HepG2 (cell line): ENCODE measurements around the gene HEPHL1. TPM values are rescaled to one million over a fixed set of nuclear protein-coding genes. Genes with fewer than 3 reads are reported as not detected.
A peak's percentile ranks its signal among the peaks of the same experiment; 100 is the strongest.

Source experiments
- DPF2 ChIP-seq: sonication (generic); formaldehyde crosslinking; IDR thresholded peaks from 2 replicates; pipeline ENCODE4 v1.4.0; 2020; ENCODE audit warnings: mild to moderate bottlenecking, low read depth, missing genetic modification reagents, borderline replicate concordance
- MED8 ChIP-seq: sonication (generic); formaldehyde crosslinking; IDR thresholded peaks from 2 replicates; pipeline ENCODE4 v1.8.1; 2023; ENCODE audit warnings: mild to moderate bottlenecking, missing genetic modification reagents; ENCODE audit not compliant: insufficient replicate concordance
- MZF1 ChIP-seq: sonication (generic); formaldehyde crosslinking; IDR thresholded peaks from 2 replicates; pipeline ENCODE4 v1.8.1; 2023; ENCODE audit warnings: mild to moderate bottlenecking, missing genetic modification reagents, borderline replicate concordance
- SIX4 ChIP-seq: sonication (generic); formaldehyde crosslinking; IDR thresholded peaks from 2 replicates; pipeline ENCODE4 v1.4.0; 2020; ENCODE audit warnings: missing genetic modification reagents
- ZNF431 ChIP-seq: sonication (generic); formaldehyde crosslinking; IDR thresholded peaks from 2 replicates; pipeline ENCODE4 v1.9.0; 2022; ENCODE audit warnings: missing genetic modification reagents, low read depth, mild to moderate bottlenecking, borderline replicate concordance
- ZNF468 ChIP-seq: sonication (generic); formaldehyde crosslinking; IDR thresholded peaks from 2 replicates; pipeline ENCODE4 v1.8.0; 2022; ENCODE audit warnings: mild to moderate bottlenecking, moderate library complexity, missing genetic modification reagents
- ZNF574 ChIP-seq: sonication (generic); formaldehyde crosslinking; IDR thresholded peaks from 2 replicates; pipeline ENCODE4 v1.4.0; 2020; ENCODE audit warnings: missing genetic modification reagents
- ZNF609 ChIP-seq: sonication (generic); formaldehyde crosslinking; IDR thresholded peaks from 2 replicates; pipeline ENCODE4 v1.4.0; 2020; ENCODE audit warnings: mild to moderate bottlenecking, missing genetic modification reagents, borderline replicate concordance
- ZNF839 ChIP-seq: sonication (generic); formaldehyde crosslinking; IDR thresholded peaks from 2 replicates; pipeline ENCODE4 v1.4.0; 2020; ENCODE audit warnings: missing genetic modification reagents, mild to moderate bottlenecking, borderline replicate concordance
- polyA plus RNA-seq, 8 experiments: library from polyadenylated mRNA; depleted of rRNA in 3 of 8; stranded (reverse) in 7 of 8; unstranded in 1 of 8; fragments of >200 nt; fragmentation: Illumina TruSeq in 4 of 8; extraction: Trizol in 4 of 8; gene quantifications; 2 replicates each; pipeline versions ENCODE4 v1.2.1 to v1.2.3, GENCODE V29; 2011 to 2016; ENCODE audit warnings: low read depth in 4 of 8, missing spikeins in 1 of 8, mixed read lengths in 1 of 8; ENCODE audit not compliant: insufficient read depth in 1 of 8
- total RNA-seq, 5 experiments: library from RNA; depleted of rRNA; stranded (reverse); fragments of >200 nt; fragmentation: Illumina TruSeq; extraction: Trizol; gene quantifications; 2 replicates each; pipeline ENCODE4 v1.2.3, GENCODE V29; 2016; ENCODE audit warnings: low read depth in 1 of 5
- TF ChIP-seq, protein P1 (sequence below): sonication (generic); formaldehyde crosslinking; IDR thresholded peaks from 2 replicates; pipeline ENCODE4 v1.4.0; 2020; ENCODE audit warnings: mild to moderate bottlenecking, missing genetic modification reagents
- TF ChIP-seq, protein P2 (sequence below): IDR thresholded peaks from 2 replicates; pipeline ENCODE4 v1.6.1; 2018; ENCODE audit warnings: missing genetic modification reagents, mild to moderate bottlenecking, missing compliant biosample characterization

Gene HEPHL1
- total and polyA plus RNA-seq, 2 of the 13 experiments (the other 11 are each of a cell fraction or from before 2014, with no cell fraction given): 0.04 to 0.05 TPM

GRCh38 chr11:94128746-94129511 lies 107.8 kb downstream of the HEPHL1 start, which contains the start of gene PANX1 (continued):
- no peak for TF ChIP-seq ZNF839
- TF ChIP-seq ZNF609 (CRISPR knock-in tag): no peak
- no peak for TF ChIP-seq SIX4 (CRISPR knock-in tag)
- TF ChIP-seq MZF1 (CRISPR knock-in tag): no peak
- TF ChIP-seq DPF2 (CRISPR knock-in tag): no peak
- TF ChIP-seq, protein P1, sequence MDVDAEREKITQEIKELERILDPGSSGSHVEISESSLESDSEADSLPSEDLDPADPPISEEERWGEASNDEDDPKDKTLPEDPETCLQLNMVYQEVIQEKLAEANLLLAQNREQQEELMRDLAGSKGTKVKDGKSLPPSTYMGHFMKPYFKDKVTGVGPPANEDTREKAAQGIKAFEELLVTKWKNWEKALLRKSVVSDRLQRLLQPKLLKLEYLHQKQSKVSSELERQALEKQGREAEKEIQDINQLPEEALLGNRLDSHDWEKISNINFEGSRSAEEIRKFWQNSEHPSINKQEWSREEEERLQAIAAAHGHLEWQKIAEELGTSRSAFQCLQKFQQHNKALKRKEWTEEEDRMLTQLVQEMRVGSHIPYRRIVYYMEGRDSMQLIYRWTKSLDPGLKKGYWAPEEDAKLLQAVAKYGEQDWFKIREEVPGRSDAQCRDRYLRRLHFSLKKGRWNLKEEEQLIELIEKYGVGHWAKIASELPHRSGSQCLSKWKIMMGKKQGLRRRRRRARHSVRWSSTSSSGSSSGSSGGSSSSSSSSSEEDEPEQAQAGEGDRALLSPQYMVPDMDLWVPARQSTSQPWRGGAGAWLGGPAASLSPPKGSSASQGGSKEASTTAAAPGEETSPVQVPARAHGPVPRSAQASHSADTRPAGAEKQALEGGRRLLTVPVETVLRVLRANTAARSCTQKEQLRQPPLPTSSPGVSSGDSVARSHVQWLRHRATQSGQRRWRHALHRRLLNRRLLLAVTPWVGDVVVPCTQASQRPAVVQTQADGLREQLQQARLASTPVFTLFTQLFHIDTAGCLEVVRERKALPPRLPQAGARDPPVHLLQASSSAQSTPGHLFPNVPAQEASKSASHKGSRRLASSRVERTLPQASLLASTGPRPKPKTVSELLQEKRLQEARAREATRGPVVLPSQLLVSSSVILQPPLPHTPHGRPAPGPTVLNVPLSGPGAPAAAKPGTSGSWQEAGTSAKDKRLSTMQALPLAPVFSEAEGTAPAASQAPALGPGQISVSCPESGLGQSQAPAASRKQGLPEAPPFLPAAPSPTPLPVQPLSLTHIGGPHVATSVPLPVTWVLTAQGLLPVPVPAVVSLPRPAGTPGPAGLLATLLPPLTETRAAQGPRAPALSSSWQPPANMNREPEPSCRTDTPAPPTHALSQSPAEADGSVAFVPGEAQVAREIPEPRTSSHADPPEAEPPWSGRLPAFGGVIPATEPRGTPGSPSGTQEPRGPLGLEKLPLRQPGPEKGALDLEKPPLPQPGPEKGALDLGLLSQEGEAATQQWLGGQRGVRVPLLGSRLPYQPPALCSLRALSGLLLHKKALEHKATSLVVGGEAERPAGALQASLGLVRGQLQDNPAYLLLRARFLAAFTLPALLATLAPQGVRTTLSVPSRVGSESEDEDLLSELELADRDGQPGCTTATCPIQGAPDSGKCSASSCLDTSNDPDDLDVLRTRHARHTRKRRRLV (CRISPR knock-in tag): 0 out of 2 replicates have a peak, but pooled peaks have one; percentile 15
- peak; percentile 34 for TF ChIP-seq MED8
- no peak for TF ChIP-seq ZNF431 (CRISPR knock-in tag)
- TF ChIP-seq, protein P2, sequence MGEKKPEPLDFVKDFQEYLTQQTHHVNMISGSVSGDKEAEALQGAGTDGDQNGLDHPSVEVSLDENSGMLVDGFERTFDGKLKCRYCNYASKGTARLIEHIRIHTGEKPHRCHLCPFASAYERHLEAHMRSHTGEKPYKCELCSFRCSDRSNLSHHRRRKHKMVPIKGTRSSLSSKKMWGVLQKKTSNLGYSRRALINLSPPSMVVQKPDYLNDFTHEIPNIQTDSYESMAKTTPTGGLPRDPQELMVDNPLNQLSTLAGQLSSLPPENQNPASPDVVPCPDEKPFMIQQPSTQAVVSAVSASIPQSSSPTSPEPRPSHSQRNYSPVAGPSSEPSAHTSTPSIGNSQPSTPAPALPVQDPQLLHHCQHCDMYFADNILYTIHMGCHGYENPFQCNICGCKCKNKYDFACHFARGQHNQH (CRISPR knock-in tag): no peak; the same call in 1 of the 2 replicates
- TF ChIP-seq ZNF574: peak; percentile 65
- TF ChIP-seq ZNF468 (CRISPR knock-in tag): no peak
